Activated effector memory CD4-positive, alpha-beta T cell treated with Interleukin-2 at 50 U/mL for 16 hours (primary cell): ENCODE data around the gene SH2B2.
"Not testable (repeated sequence)": the region's sequence is repeated elsewhere in the genome, so short reads cannot be mapped to it uniquely, and the experiment has no call there.

Experiments
- DNase-seq: peaks from one replicate; pipeline ENCODE4 v3.0.0-alpha.2; 2020

SH2B2 gene

DNA sequence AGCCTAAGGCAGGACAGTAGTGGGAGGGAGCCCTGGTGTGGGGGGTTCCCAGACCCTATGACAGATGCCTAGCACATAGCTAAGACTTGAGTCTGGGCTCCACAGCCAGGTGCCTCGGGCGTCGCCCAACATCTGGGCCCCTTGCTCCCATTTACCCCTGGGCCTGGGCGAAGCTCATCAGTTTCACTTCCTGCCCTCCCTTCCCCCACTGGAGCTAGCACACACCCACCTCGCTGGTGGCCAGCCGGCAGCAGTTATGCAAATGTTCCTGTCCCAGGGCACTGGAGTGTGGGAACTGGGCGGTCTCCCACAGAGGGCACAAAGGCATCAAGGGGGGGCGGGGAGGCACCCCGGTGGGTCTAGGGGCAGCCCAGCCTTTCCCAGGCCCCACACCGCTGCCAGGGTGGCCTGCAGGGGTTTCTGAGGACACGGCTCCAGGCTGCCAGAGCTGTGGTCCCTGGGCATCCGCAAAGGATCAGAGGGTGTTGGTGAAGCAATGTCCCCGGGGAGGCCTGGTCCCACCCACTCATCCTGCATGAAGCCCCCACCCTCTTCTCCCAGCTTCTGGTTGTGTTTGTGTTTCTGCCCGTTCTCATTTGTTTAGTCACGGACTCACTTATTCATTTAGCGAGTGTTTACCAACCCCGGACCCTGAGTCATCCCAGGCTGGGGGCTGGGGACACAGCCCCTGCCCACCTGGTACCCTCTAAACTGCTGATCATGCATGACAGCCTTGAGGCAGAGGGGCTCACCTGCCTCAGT lies 20.4 kb downstream of the SH2B2 start:
- no peak for DNase-seq

DNA sequence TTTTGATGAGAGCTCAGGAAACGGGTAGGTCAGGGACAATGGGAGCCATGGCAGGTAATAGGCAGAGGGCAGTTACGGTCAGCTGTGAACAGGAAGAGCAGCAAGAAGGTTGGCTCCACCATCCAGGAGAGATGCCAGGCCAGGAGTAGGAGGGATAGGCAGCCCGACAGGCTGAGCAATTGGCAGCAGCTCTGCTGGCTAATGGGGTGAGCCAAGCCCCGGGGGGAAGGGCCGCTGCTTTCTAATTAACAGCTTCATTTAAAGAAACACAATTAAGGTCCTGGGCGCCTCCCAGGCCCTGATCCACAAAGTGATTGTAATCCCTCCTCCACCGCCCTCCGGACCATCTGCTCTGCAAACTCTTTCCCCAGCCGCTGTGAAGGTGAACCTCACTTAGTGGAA lies 23.7 kb downstream of the SH2B2 start:
- DNase-seq = no peak

DNA sequence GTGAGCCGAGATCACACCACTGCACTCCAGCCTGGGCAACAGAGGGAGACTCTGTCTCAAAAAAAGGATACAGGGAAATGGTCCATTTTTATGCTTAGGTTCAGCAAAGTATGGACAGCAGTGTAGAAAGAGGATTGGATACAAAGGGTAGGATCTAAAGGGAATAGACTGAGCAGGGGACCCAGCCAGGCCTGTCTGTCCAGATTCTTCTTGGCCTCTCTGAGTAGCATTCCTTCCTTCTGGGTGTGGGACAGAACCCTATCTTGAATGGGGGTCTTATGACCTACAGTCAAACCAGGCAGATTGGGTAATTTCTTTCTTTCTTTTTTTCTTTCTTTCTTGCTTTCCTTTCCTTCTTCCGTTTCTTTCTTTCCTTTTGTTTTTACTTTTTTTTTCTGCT lies 25.6 kb downstream of the SH2B2 start:
- DNase-seq = no peak

DNA sequence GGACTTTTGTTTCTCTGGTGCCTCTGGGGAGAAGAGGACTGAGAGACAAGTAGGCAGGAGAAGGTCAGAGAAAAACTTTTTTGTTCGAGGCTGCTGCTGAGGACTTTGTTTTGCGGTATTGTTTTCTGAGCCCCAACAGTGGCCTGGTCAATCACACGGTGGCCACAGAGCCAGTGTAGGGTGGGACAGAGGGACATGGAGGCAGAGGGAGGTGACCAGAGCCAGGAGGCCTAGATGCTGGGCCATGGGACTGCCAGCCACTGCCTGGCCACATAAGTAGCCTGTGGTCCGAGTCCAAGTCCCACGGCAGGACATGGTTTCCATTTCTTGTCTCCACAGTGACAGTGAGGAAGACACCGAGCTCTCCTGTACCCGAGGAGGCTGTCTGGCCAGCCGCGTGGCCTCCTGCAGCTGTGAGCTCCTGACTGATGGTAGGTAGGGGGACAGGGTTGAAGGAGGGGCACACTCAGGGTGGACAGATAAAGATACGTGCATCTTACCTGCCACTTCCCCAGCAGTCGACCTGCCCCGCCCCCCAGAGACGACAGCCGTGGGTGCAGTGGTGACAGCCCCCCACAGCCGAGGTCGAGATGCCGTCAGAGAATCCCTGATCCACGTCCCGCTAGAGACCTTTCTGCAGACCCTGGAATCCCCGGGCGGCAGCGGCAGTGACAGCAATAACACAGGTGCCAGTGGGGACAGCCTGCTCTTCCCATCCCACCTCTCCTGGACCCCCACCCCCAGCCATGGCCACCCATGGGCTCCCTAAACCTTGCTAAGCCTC lies 27.5 kb downstream of the SH2B2 start:
- DNase-seq = no peak

DNA sequence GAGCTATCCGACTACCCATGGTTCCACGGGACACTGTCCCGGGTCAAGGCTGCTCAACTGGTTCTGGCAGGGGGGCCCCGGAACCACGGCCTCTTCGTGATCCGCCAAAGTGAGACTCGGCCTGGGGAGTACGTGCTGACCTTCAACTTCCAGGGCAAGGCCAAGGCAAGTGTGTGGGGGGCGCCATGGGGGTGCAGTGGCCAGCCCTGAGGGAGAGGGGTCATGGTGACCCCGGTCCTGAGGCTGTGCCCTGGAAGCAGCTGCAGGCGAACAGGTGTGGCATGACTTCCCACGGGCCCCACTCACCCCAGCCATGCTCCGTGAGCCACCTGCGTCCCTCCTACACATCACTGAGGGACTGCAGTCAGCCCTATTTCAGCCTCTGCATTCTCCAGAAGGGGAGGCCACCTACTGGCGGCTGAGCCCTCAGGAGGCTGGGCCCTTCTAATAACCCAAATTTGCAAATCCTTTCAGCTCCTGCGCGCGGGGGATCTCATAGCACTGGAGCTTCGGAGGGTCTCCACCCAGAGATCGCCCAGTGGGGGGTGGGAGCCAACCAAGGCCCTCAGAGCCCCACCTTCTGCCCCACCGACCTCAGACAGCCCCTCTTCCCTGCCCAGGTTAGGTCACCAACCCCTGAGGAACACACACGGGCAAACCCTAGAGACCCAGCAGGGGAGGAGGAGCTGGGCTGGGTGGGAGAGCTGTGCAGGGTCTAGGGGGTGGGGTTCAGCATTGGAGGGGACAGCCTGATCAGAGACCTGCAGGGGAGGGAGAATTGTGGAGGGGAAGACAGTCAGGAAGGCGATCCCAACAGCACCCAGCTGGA lies 30.8 kb downstream of the SH2B2 start:
- no peak for DNase-seq

DNA sequence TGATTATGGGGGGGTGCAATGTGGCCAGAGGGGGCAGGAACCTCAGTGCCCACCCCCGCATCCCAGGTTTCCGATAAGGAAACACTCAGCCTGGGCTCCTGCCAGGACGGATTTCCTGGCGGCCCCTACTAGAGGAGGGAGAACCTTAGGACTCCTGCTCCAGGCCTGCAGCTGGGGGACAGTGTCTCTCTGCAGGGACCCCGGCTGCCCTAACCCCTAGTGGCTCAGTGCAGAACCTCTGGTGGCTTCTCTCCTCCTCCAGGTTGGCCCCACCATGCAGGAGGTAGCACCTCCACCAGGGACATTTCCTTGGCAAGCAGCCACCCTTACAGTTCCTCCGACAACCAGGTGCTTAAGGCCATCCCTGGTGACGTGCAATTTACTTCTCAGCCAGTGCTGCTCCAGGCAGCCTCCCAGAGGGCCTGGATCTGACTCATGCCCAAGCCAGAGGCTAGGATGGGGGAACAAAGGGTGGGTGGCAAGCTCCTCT lies 31.9 kb downstream of the SH2B2 start:
- no peak for DNase-seq

DNA sequence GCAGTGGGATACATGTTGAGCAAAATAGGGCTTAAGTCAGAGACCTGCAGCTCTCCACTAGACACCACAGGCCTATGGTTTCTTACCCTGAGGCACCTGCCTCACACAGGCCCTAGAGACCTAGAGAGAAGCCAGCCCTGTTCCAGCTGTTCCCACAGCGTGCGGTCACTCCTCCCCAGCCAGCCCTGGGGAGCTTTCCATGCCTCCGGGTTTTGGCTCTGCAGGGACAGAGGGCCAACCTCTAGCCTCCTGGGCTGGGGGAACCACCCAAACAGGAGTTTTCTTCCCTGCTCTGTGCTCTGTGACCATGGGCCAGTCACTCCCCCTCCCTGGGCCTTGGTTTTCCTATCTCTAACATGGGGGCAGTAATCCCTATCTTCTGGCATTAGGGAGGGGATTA lies 33.0 kb downstream of the SH2B2 start:
- DNase-seq = no peak

DNA sequence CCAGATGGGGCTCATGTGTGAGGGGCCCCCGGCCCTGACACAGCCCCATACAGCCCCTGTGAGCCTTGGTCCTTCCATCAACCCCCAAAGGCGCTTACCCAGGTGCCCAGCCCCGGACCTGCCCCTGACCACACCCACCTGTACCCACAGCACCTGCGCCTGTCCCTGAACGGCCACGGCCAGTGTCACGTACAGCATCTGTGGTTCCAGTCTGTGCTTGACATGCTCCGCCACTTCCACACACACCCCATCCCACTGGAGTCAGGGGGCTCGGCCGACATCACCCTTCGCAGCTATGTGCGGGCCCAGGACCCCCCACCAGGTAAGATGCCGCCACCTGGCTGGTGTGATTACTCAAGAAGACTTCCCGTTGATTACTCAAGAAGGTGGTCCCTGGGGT lies 33.5 kb downstream of the SH2B2 start:
- DNase-seq = no peak

DNA sequence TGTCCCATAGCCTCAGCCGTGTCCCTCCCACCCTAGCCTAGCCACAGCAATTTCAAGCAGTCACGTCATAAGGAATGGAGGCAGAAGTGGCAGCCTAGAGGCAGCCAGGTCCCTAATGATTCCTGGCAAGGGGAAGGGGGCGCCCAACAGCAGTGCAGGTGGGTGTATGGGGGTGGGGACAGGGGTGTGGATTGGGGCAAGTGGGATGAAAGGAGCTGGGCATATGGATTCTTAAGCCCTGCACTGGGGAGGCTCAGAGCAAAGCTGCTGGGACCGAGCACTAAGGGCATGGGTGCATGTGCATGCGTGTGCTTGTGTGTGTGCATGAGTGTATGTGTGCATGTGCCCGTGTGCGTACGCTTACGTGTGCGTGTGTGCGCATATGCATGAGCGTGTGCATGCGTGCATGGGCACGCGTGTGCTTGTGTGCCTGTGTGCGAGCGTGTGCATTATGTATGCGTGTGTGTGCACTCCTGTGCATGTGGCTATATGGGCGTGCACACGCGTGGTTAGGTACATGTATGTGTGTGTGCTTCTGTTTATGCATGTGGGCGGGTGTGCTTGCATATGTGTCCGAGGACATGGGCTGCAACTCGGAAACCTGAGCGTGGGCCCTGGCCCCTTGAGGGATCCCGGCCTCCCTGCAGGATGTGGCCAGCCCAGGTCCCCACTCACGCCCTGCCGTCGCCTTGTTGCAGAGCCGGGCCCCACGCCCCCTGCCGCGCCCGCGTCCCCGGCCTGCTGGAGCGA lies 34.1 kb downstream of the SH2B2 start:
- DNase-seq = no peak

DNA sequence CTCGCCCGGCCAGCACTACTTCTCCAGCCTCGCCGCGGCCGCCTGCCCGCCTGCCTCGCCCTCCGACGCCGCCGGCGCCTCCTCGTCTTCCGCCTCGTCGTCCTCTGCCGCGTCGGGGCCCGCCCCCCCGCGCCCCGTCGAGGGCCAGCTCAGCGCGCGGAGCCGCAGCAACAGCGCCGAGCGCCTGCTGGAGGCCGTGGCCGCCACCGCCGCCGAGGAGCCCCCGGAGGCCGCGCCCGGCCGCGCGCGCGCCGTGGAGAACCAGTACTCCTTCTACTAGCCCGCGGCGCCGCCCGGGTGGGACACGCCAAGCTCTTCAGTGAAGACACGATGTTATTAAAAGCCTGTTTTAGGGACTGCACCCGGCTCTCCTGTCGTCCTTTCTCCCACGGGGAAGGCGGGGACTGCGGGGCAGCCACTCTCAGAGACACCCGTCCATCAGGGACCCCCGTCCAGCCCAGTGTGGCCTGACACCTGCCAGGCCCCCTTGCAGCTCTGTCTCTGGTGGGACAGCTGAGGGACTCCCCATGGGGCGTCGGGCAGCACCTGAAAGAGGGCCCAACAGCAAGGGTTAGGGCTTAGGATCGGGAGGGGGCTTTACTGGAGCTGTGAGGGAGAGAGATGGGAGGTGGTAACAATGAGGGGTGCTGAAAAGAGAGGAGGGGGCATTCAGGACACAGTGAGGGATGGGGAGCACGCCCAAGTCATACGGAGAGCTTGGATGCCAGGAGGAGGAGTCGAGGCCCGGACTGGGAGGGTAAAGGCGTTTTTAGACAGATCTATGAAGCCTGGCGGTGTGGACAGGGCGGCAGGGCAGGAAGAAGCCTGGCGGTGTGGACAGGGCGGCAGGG lies 34.9 kb downstream of the SH2B2 start:
- no peak for DNase-seq

DNA sequence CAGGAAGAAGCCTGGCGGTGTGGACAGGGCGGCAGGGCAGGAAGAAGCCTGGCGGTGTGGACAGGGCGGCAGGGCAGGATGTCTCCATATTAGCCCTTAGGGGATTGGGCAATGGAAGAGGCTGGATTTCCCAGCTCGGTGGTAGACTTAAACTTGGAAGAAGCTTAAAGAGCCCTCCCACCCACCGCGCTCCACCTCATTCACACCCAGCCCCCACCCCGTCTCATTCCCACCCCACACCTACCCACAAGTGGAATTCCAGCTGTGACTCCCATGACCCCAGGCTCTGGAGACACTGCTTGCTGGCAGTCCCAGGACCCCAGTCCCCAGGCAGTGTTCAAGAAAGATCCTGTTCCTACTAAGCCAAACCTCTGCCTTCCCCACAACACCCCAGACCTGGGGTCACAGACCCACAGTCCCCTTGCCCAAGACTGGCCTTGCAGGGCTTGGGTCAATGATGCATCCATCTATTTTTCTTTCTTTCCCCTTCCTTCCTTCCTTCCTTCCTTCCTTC lies 35.6 kb downstream of the SH2B2 start:
- DNase-seq = no peak

DNA sequence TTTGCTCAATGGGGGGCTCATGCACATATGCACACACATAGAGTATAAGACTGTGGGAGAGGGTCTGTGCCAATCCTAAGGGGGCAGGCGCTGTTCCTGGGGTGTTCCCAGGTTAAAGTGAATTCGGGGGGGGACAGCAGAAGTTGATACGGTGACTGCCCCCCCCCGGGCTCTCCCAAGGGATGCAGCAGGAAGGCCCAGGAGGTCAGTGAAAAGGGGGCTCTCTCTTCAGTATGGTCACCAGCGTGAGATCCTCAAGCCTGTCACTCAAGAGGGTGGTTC lies 37.2 kb downstream of the SH2B2 start:
- no peak for DNase-seq

DNA sequence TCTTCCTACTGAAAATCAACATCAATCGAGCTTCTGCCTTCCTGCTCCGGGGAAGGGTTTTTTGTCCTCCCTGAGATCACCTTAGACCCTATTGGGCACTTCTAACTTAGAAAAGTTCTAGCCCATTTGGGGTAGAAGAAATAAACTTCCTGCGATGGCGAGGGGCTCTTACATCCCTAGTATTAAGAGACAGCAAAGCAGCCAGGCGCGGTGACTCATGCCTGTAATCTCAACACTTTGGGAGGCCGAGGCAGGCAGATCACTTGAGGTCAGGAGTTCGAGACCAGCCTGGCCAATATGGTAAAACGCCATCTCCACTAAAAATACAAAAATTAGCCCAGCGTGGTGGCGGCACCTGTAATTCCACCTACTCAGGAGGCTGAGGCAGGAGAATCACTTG lies 38.4 kb downstream of the SH2B2 start:
- DNase-seq = not testable (repeated sequence)

DNA sequence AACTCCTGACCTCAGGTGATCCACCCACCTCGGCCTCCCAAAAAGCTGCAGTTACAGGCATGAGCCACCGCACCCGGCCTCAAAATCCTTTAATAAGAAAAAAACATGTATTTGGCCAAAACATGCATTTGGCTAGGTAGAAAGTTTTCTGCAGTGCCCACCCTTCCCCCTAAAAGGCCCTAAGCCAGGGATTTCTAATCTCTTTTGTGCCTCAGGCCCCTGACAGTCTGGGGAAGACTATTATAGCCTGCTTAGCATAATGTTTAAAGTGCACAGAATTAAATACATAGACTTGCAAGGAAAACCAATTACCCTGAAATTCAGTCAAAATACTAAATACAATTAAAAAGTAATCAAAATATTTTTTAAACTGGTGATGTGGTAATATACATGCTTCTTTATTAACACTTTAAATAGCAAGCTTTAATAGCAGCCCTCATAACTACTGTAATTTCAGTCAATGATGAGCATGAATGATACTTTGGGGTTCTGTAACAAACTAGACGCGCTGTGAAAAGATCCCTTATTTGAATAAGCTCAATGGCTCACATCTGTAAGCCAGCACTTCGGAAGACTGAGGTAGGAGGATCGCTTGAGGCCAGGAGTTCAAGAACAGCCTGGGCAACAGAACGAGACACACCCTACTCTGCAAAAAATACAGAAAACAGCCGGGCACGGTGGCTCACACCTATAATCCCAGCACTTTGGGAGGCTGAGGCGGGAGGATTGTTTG lies 39.7 kb downstream of the SH2B2 start:
- DNase-seq = no peak

DNA sequence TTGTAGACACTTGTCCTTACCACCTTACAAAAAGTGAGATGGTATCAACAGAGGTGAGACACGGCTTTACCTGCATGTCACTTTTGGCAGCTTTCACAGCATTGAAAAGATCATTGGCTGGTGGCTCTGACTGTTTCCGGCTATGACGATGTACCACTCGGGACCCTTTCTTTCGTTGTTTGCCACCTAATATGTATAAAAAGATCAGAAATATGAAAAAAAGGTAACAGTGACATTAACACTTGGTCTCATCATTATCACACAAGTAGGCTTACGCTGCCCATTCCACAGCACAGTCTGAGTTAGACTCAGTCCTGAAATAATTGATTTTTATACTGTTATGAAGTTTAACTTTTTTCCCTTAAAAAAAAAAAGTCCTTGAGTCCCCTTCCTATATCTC lies 40.5 kb downstream of the SH2B2 start:
- DNase-seq = not testable (repeated sequence)

DNA sequence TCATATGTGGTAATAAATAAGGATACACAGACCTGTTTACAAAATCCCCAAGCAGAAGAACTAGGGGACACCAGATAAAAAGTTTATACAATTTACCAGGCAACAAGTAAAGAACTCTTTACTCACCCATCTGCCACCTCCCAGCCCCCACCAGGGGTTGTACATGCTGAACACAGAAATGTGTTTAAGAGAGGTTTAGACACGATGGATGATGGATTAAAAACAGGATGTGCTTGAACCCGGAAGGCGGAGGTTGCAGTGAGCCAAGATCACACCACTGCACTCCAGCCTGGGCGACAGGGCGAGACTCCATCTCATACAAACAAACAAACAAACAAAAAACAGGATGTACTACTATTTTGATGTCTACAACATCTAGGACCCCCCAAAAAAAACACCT lies 42.2 kb downstream of the SH2B2 start:
- DNase-seq = not testable (repeated sequence)

DNA sequence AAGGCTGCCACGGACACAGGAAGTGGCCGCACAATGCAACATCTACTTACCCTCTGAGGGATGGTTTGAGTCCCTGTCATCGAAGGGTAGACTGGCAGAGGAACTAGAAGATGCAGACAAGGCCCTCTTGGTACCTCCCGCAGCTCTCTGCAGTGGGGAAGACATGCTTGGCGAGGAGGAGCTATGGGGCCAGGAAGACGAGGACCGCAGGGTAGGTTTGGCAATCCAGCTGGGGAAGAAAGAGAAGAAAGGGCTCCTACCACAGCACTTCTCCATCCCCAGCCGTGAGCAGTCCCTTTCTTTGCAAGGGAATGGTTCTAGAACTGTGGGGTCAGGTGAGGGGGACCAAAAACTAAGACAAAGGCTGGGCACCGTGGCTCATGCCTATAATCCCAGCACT lies 42.7 kb downstream of the SH2B2 start:
- DNase-seq = not testable (repeated sequence)

DNA sequence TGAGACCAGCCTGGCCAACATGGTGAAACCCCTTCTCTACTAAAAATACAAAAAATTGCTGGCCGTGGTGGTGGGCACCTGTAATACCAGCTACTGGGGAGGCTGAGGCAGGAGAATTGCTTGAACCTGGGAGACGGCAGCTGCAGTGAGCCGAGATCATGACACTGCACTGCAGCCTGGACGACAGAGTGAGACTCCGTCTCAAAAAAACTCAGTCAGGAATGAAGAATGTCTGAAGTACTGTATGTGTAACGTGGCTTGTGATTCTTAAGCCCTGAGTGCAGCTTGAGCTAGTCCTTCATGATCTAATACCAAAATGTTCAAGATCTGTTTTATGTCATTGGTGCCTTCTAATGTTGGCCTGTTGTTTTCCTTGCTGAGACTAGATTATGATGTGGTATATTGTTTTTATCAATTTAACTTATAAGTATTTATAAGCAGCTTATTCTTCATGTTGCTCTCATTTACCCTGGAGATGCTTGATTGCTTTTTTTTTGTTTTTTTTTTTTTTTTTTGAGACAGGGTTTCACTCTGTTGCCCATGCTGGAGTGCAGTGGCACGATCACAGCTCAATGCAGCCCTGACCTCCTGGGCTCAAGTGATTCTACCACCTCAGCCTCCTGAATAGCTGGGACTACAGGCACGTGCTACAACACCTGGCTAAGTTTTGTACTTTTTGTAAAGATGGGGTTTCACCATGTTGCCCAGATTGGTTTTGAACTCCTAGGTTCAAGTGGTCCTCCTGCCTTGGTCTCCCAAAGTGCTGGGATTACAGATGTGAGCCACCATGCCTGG lies 44.2 kb downstream of the SH2B2 start:
- DNase-seq = not testable (repeated sequence)

DNA sequence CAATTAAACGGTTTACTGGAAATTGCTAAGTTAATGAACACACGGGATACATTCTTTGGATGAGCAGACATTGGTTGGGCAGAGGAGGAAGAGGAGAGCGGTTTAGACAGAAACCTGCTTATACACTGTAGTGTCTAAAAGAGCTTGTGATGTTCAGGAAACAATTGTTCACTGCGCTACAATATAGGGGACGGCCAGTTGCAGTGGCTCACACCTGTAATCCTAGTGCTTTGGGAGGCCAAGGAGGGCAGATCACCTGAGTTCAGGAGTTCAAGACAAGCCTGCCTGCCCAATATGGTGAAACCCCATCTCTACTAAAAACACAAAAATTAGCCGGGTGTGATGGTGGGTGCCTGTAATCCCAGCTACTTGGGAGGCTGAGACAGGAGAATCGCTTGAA lies 48.9 kb downstream of the SH2B2 start:
- DNase-seq = not testable (repeated sequence)

DNA sequence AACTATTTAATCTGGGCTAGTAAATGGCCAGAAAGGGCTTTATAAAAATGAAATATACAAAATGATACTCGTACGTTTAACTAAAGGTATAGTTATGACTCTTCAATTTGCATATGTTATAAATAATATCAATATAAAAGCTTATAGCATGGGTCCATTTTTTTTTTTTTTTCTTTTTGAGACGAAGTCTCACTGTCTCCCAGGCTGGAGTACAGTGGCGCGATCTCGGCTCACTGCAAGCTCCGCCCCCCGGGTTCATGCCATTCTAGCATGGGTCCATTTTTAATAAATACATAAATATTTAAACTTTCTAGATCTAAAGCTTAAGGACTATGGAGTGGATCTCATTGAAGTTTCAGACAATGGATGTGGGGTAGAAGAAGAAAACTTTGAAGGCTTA lies 50.3 kb downstream of the SH2B2 start:
- DNase-seq = not testable (repeated sequence)
